OCI-M1 (cell line): ENCODE measurements around the gene NECAP2.
"Not testable (repeated sequence)": the region's sequence is repeated elsewhere in the genome, so short reads cannot be mapped to it uniquely, and the experiment has no call there.

ENCODE experiments used
- DNase-seq: peaks from one replicate; lab custom pipeline; 2025; lab: John Stamatoyannopoulos, UW

The NECAP2 gene

DNA sequence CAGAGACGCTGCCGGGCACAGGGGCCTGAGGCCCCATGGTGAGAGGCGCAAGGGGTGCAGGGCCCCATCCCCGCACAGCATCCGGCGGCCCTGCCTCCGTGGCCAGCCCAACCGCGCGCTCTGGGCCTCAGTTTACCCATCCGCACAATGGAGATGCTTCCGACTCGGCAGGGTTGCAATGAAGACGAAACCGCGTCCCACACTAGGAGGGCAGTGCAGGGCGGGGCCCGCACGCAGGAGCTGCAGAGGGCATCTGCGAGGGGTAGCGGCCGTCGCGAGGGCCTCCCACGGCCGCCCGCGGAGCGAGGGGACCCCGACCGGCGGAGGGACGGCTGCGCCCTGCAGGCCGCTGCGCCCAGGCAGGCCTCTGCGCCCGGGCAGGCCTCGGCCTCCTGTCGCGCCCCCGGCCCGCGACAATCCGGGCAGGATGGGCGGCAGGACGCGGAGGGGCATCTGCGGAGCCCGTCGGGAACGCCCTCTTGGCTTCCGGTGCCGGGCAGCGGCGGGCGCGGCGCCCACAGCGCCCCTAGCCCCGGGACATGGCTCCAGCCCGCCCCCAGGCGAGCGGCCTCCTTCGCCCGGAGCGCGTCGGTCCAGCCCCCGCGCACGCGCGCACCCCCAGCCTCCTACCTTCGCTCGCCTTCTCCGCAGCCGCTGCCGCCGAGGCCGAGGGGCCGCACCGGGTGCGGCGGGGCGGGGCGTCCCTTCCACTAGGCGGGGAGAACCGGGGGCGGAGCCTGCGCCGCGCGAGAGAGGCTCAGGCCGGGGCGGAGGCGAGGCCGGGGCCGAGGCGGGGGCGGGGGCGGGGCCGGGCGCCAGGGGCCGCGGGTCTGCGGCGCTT lies 58.3 kb downstream of the NECAP2 start:
- peak; percentile 84 for DNase-seq

DNA sequence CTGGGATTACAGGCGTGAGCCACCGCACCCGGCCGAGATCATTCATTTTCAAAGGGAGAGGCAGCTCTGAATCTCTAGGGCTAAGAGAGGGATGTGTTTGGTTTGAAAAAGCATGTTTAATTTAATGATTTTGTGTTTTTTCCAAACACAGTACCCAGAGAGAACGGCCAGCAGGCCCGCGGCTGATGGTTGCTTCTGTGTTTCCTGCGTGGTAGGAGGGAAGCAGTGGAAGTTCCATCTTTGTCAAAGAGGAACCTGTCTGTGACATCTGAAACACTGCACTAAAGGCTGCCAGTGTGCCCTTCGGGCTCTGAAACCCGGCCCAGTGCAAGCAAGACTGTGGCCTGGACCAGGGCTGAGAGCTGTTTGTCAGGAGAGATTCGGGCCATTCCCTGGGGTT lies 59.9 kb downstream of the NECAP2 start:
- not testable (repeated sequence) for DNase-seq

DNA sequence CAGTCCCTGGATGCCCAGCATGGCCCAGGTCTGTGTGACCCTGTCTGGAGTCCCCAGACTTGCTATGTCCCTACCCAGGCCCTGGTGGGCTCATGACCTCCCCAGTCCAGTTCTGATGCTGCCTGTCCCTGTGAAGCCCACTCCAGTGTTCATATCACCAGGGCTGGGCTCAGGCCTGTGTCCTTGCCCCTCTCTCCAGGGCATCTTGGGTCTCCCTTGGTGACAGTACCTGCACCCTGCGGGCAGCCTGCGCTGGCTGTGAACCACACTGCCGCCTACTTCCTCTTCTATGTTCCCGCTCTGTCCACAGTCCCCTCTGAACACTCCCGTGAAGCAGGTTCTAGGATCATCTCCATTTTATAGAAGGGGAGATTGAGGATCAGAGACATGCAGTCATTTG lies 60.5 kb downstream of the NECAP2 start:
- DNase-seq, result not testable (repeated sequence)

DNA sequence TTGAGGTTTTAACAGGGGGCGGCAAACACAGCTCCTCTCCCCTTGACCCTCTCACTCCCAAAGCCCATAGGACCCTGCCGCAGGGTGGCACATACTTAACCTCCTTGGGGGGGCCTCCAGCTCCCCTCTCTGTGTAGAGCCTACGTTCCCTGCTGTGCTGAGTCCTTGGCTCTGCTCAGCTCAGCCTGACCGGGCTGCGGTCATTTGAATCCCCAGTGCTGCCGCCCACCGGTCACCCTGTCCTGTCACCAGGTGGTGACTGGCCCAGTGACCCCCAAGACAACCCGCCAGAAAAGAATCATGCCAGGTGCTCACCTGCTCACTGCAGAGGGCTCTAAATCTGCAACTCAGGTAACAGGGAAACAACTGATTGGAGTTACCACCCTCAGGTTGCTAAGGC lies 60.9 kb downstream of the NECAP2 start:
- not testable (repeated sequence) for DNase-seq

DNA sequence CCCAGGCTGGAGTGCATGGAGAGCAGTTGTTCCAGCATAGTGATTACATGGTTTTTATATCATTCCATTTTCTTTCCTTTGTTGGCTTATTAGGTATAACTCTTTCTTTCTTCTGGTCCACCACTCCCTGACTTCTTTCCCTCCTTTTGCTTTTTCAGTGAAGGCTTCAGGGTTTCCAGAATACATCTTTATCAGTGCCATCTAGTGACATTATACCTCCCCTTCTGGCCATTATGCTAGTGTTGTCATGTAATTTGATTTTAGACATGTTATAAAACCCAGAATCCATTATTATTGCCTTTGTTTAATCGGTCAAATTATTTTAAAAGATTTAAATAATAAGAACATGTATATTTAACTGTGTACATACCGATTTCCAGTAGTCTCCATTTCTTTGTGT lies 63.0 kb downstream of the NECAP2 start:
- DNase-seq, result no peak

DNA sequence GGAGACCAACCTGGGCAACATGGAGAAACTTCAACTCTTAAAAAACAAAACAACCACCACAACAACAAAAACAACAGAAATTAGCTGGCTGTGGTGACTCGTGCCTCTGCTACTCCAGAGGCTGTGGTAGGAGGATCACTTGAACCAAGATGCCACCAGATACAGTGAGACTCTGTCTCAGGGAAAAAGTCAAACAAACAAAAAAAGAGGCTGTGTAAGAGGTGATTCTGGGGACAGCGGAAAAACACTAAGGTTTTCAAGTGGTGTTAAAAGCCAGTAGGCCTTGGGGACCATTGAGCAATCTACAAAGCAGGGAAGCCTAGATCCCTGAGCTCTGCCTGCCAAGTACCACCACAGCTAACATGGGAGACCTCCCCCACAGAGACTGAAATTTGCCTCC lies 65.3 kb downstream of the NECAP2 start:
- not testable (repeated sequence) for DNase-seq

DNA sequence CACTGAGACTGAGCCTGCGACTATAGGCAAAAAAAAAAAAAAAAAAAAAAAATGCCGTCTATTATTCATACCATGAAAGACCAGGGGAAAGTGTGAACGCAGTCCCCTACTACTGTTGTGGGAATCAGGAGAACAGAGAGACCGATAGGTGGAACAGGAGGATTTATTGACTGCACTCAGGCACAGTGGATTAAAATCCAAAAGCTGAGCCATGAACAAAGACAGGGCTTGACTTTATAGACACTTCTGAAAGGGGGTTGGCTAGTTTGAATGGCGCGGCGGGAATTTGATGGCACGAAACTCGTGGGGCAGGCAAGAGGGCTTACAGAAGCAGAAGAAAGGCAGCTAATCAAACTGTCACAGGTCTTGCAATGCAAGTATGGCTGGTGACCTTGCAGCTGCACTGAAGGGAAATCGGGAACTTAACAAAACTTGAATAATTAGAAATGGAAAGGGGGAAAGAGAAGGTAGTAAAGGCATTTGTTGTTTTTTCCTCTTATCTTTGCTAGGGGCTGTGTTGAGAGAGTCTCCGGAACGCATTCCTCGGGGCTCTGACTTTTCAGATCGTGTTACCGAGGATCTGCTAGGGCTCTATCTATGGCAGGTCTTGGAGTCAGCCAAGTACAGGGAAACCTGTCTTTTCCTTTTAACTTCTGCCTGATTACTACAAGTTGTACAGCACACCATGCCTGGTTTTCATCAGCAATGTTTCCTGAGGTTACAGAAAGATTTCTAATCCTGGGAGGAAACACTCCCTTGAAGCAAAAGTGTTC lies 66.0 kb downstream of the NECAP2 start:
- peak; percentile 53 for DNase-seq

DNA sequence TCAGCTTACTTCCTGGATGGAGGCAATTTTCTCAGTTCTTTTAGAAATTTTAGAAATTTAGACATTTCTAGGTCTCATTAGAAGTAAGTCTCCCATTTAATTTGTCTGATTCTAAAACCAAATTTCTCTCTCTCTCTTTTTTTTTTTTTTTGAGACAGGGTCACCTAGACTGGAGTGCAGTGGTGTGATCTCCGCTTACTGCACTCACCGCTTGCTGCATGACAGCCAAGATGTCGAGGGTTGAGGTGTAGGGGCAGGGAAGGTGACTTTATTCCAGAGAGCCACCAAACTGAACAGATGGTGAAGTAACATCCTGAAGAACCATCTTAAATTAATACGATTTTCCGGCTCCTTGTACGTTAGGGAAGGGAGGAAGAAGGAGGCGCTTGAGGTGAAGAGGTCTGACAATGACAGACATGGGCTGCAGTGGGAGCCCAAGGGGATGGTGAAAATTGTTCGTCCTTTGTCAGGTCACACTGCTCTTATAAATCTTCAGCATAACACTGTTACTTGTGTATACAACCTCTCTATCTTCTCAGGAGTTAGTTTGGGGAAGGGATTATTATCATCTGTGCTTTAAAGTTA lies 68.4 kb downstream of the NECAP2 start:
- DNase-seq, result peak; percentile 44
